Activated naive CD4-positive, alpha-beta T cell (primary cell): Measurements from ENCODE around the gene DOCK4.

Source experiments
- DNase-seq, 4 experiments: peaks; one replicate each; lab custom pipeline; 2025; lab: John Stamatoyannopoulos, UW

The DOCK4 gene

DNA sequence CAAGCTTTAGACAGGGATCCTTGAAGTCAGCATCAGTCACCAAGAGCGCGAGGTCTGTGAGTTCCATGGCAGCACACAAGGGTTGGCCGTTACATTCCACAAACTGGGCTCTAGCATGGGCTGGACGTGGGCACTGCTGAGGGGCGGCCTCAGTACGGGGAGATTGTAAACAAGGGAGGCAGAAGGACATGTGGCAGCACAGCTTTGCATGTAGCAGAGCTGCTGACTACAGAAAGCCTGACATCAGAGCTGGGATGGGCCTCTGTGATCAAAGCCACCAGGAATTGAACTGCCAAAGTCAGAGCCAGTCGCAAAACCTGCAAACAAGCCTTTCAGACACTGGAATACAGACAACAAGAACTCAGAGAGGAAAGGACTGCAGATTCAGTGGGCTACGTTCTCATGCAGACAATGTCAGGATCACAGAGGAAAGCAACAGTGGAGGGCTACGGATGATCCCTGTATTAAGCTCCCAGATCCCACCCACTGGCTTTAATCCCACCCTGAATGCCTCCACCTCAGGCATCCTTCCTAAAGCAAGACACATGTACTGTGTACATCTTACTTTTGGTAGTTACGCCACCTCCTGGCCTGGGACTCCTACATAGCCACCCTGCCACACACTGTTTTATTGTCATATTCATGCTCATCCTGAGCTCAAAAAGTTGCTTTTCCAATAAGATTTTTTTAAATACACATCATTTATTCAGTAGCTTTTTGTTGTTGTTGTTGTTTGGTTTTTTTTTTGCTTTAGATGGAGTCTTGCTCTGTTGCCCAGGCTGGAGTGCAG, 352.8 kb downstream of the DOCK4 start:
- no peak for DNase-seq

- DNase-seq = no peak
Observed at GRCh38 chr7:111852081-111852480, 354.1 kb downstream of the DOCK4 start.

GRCh38 chr7:111846898-111847297, 359.3 kb downstream of the DOCK4 start:
- no peak for DNase-seq

DNA sequence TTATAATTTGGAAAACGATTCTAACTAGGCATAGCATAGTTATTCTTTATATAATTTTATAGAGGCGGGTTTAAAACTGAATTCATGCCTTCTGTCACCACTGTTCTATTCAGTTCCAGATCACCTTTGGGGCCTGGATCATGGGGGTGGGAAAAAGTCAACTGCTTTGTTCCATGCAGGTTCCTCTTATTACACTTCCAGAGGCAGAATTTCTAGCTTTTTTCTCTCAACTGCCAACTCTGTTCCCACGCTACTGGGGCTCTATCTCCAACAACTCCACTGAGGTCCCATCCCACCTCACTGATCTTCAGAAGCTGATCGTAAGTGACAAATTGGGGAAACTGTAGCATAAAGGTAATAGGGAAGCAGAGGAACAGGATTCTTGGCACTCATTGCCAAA, 360.3 kb downstream of the DOCK4 start:
- DNase-seq = no peak

DNA sequence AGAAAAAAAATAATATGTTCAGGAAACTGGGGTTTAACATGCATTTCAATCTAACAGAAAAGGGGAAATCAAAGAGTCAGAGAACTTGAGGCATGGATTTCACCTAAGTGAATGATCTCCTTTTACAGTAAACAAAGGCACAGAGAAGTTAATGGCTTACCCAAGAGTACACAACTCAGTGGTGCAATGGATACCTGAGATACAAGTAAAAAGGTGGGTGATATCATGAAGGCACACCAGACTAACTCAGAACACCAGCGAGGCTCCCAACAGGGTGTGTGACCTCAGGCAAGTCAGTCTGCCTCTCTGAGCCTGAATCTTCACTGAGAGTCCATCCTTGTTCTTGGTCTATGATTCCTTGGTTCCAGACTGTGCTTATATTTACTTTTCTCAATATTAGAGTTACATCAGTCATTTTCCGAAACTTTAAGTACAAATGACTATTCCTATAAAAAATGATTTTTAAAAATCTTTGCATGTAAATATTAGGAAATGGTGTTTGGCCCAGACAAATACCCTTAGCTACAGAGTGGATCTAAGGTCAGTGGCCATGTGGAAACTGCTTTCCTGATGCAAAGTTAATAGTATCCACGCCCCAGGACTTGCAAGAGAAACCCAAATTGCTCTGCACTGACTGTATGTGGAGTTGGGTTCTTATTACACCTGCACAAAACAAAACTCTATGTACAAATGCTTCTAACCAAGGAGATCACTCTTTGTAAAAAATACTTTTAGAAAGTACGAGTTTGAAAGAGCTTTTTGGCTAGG, 361.1 kb downstream of the DOCK4 start:
- DNase-seq = no peak

DNA sequence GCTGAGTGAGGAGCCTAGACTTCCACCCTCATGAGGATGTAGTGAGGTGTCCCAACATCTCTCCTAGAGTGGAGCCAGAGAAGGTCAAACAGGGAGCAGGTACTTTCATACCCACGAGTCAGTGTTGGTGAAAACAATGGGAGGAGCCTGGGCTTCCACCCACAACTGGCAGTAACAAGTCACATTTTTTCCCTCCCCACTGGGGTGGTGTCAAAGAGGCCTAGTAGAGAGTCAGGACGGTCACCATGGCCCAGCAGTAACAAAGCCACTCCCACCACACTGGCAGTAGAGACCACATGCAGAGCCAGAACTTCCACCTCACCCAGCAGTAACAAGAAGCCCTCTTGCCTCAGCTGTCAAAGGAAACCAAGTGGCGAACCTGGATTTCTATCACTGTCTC, 363.7 kb downstream of the DOCK4 start:
- no peak for DNase-seq

DNA sequence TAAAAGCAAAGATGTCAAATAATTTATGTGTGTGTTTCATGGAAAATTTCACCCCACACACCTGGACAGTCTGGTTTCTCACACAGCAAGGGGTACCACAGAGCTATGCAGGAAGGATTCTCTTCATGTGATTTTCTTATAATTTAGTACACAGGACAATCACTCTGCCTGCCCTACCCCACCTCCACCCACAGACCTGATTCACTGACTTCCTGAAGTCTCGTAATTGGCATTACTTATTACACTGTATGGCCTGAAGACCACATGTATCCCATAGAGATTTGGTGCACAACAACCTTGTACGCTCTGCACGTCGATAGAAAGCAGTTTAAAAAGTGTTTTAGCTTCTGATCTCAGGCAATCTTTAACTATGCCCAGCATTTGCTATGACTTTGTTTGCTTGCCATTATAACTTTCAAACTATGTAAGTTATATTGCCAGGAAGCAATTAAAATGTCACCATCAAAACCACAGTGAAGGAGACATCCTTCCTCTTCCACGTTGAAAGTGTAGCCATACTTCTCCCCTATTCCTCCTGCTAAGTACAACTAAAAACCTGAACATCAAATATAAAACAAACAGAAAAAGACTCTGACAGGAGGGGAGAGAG, 364.5 kb downstream of the DOCK4 start:
- no peak for DNase-seq

DNA sequence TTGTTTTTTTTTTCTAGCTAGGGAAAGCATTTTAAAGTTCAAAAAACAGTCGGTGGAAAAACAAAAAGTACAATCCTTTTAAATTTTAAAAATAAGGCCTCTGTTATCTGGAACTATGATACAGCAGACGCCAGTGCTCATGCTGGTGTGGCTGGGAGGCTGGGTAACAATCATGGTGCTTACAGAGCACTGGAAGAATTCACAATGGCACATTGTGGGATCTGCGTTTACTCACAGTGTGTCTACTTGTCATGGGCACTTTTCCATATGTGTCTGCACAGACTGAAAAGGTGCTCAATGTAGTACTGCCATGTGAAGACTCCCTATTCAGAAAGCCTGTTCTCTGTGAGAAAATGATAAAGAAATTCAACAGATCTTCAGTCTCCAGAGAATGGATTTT, 365.7 kb downstream of the DOCK4 start:
- DNase-seq = no peak

DNA sequence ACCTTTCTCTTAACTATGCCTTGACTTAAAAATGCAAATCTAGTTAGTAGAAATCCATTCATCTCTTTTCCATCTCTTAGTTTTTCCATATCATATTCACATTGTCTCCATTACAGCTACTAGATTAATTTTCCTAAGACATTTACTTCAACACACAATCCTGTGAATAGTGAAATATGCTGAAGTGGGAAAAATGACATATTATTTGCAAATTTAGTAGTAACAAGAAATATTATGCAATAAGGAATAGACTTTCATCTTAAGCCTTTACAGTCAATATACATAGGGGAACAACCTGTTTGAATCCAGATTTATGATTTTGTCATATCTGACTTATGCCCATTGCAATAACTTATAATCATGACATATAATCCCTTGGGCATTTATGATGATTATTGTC, 366.9 kb downstream of the DOCK4 start:
- DNase-seq = no peak

- no peak for DNase-seq
Observed at GRCh38 chr7:111836592-111836991, 369.6 kb downstream of the DOCK4 start.

GRCh38 chr7:111835066-111835465, 371.1 kb downstream of the DOCK4 start:
- DNase-seq = no peak

- DNase-seq = no peak
Observed at GRCh38 chr7:111834367-111834766, 371.8 kb downstream of the DOCK4 start.

DNA sequence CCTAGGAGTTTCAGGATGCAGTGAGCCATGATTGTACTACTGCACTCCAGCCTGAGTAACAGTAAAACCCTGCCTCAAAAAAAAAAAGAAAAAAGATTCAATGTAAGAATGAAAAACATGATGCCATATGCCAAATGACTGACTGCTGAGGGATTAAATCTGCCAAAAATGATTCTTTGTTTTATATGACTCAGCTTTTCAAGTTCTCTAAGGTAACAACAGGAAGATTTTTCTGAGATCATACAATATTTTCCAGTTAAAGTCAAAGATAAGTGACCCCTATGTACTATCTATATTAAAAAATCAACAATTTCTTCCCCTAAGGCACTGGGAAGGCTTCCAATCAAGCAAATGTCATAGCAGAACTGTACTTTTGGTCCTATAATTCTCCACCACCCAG, 372.7 kb downstream of the DOCK4 start:
- no peak for DNase-seq

GRCh38 chr7:111832174-111832573, 374.0 kb downstream of the DOCK4 start:
- DNase-seq = no peak

DNA sequence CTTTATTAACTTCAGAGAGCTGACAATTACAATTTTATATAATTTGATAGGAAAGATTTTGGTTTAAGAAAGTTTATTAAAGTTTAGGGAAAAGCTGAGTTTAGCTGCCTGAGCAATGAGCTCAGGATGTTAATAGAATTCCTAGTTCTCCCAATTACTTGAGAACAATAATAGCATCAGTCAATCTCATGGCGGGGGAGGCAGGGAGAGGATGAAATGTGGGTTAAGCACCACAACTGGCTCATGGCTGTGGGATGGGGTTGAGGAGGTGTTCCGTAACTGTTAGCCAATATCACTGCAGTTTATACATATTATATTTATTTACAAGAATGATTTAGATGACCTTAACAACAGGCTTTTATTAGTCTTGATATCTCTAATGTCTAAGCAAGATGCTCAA, 377.0 kb downstream of the DOCK4 start:
- DNase-seq = no peak

DNA sequence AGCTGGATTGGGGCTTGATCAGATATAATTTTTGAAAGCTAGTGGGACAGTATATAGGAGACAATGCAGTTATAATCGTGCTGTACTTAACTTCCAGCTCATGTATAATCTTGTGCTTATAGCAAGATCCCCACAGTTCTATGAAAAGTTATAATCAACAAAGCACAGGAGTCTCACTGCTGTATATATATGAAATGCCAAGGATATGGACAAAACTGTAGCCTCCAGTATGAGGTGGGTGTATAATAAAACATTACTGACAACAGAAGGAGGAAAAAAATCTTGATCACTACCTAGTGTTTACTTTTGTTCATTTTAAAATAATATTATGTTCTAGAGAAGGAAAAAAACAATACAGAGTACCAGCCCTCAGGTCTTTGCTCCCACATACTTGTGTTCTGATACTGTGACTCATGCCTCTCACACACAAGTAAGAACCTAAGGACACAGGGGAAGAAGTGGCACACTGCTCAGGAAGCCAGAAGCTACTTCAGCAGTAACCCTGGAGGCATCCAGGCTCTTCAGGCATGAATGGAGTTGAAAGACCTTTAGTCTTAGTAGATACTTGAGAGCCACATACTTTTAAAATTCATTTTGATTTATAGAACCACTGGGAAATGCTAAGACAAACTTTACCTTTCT, 378.2 kb downstream of the DOCK4 start:
- no peak for DNase-seq

DNA sequence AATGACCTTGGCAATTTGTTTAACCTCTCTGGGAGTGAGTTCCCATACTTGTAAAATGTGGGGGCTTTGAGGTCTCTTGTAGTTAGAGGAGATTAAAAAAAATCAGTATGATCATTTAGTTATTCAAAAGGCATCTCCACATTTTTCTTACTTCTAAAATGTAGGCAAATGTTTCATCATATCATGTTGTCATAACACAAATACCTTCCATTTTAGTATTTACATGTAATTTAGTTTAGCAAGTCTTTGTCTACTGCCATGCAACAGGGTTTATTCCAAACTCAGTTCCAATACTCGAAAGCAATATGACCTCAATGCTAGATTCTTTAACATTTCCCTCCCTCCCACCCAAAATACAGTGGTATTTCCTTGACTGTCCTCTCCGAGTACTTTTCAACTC, 381.2 kb downstream of the DOCK4 start:
- no peak for DNase-seq

DNA sequence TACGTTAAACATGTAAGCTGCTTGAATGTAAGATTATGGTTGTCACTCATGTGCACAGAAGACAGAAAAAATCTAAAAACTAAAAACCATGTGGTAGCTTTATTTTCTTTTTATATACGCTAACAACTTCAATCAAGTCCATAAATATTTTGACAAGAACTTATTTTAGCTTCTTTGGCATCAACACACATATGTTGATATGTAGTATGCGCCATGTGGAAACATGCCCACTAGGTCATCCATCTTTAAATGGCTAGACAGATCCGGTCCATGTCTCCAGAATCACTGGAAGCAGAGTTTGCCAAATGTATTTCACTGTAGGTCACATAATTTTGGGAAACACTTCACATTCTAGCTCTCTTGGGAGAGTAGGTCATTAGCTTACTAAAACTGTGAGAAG, 382.4 kb downstream of the DOCK4 start:
- no peak for DNase-seq

GRCh38 chr7:111821046-111821445, 385.2 kb downstream of the DOCK4 start:
- DNase-seq = no peak

- DNase-seq = no peak
Observed at GRCh38 chr7:111820621-111821020, 385.6 kb downstream of the DOCK4 start.

DNA sequence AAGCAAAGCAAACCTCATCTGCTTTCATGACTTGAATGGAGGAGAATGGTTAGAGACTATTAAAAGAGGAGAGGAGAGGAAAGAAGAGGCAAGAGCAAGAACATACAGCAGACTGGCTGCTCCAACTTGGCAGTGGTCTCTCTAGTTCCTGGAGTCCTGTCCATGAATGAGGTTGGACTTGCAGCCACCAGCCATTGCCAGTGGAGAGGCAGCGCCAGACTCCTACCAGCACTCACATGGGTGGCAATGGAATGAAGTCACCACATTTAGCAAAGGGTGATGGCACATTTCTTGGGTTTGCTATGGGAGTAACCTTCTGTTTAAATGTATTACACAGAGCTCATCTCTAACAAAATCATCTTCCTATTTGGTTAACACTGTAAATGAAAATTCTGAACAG, 386.1 kb downstream of the DOCK4 start:
- no peak for DNase-seq

- DNase-seq = no peak
Observed at GRCh38 chr7:111815354-111815753, 390.8 kb downstream of the DOCK4 start.

DNA sequence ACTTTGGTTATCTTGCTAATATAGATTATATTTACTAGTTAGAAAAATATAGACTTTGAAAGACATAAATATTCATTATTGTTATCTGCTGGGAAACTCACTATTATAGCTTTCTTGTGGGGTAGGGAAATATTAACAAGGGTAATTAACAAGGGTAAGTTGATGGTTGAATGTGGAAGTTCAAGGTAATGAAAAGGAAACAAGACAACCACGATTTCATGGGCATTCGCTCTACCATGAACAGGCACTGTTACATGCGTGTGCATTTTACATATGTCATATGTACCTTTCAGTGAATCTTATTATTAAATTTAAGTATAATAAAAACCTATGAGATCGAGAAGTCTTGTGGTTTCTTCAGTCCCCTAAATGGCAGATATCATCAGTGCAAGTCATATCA, 392.9 kb downstream of the DOCK4 start:
- no peak for DNase-seq
